HepG2 (cell line): ENCODE data around the gene KRTAP5-6. TPM values are rescaled to one million over a fixed set of nuclear protein-coding genes. Genes with fewer than 3 reads are reported as not detected.

ENCODE experiments used
- CHD4 ChIP-seq: fragments of 200-600 bp; sonication (generic); IDR thresholded peaks from 2 replicates; pipeline ENCODE4 v1.7.0; 2017; ENCODE audit warnings: mild to moderate bottlenecking, low read length, borderline replicate concordance
- FLYWCH1 ChIP-seq: sonication (generic); formaldehyde crosslinking; IDR thresholded peaks from 2 replicates; pipeline ENCODE4 v1.8.1; 2023; ENCODE audit warnings: mild to moderate bottlenecking, missing genetic modification reagents
- FOXJ3 ChIP-seq: sonication (generic); formaldehyde crosslinking; IDR thresholded peaks from 2 replicates; pipeline ENCODE4 v1.4.0; 2020; ENCODE audit warnings: missing genetic modification reagents, mild to moderate bottlenecking, borderline replicate concordance
- IRF1 ChIP-seq: sonication (generic); formaldehyde crosslinking; IDR thresholded peaks from 2 replicates; pipeline ENCODE4 v1.4.0; 2020; ENCODE audit warnings: low read depth, mild to moderate bottlenecking, missing genetic modification reagents
- KAT8 ChIP-seq: IDR thresholded peaks from 2 replicates; pipeline ENCODE4 v1.6.1; 2016; ENCODE audit warnings: missing genetic modification reagents, missing compliant biosample characterization
- NR2F6 ChIP-seq, 2 experiments: IDR thresholded peaks; 2 replicates each; pipeline ENCODE4 v1.6.1; 2016; ENCODE audit warnings: antibody characterized with exemption in 1 of 2, mild to moderate bottlenecking in 1 of 2
- POGZ ChIP-seq: sonication (generic); formaldehyde crosslinking; IDR thresholded peaks from 2 replicates; pipeline ENCODE4 v1.4.0; 2020; ENCODE audit warnings: mild to moderate bottlenecking, missing genetic modification reagents
- SAFB2 ChIP-seq: sonication (generic); formaldehyde crosslinking; IDR thresholded peaks from 2 replicates; pipeline ENCODE4 v1.5.1; 2020; ENCODE audit warnings: missing genetic modification reagents, low read depth, mild to moderate bottlenecking, borderline replicate concordance
- SOX6 ChIP-seq, 2 experiments: fragments of 450-650 bp in 1 of 2; sonication (generic) in 1 of 2; formaldehyde crosslinking in 1 of 2; IDR thresholded peaks; 2 replicates each; pipeline versions ENCODE4 v1.4.0 to v1.6.1; 2017 to 2020; ENCODE audit warnings: antibody characterized with exemption in 1 of 2, mild to moderate bottlenecking in 1 of 2, missing genetic modification reagents in 1 of 2
- U2AF1 ChIP-seq: fragments of 200-400 bp; formaldehyde crosslinking; optimal IDR thresholded peaks from 2 replicates; pipeline ENCODE3; 2017; ENCODE audit warnings: mild to moderate bottlenecking, low read depth, low read length
- ZC3H4 ChIP-seq: sonication (generic); formaldehyde crosslinking; IDR thresholded peaks from 2 replicates; pipeline ENCODE4 v1.4.0; 2020; ENCODE audit warnings: missing genetic modification reagents, borderline replicate concordance
- ZNF160 ChIP-seq: sonication (generic); formaldehyde crosslinking; IDR thresholded peaks from 2 replicates; pipeline ENCODE4 v1.8.0; 2022; ENCODE audit warnings: mild to moderate bottlenecking, inconsistent platforms, missing genetic modification reagents
- ZNF317 ChIP-seq: sonication (generic); formaldehyde crosslinking; IDR thresholded peaks from 2 replicates; pipeline ENCODE4 v1.5.0; 2020; ENCODE audit warnings: mild to moderate bottlenecking, missing genetic modification reagents
- ZNF468 ChIP-seq: sonication (generic); formaldehyde crosslinking; IDR thresholded peaks from 2 replicates; pipeline ENCODE4 v1.8.0; 2022; ENCODE audit warnings: mild to moderate bottlenecking, moderate library complexity, missing genetic modification reagents
- ZNF776 ChIP-seq: sonication (generic); formaldehyde crosslinking; IDR thresholded peaks from 2 replicates; pipeline ENCODE4 v1.4.0; 2020; ENCODE audit warnings: mild to moderate bottlenecking, missing genetic modification reagents
- ZNF891 ChIP-seq: sonication (generic); formaldehyde crosslinking; IDR thresholded peaks from 2 replicates; pipeline ENCODE4 v1.5.0; 2020; ENCODE audit warnings: mild to moderate bottlenecking, missing genetic modification reagents
- polyA plus RNA-seq, 8 experiments: library from polyadenylated mRNA; depleted of rRNA in 3 of 8; stranded (reverse) in 7 of 8; unstranded in 1 of 8; fragments of >200 nt; fragmentation: Illumina TruSeq in 4 of 8; extraction: Trizol in 4 of 8; gene quantifications; 2 replicates each; pipeline versions ENCODE4 v1.2.1 to v1.2.3, GENCODE V29; 2011 to 2016; ENCODE audit warnings: low read depth in 4 of 8, missing spikeins in 1 of 8, mixed read lengths in 1 of 8; ENCODE audit not compliant: insufficient read depth in 1 of 8
- total RNA-seq, 5 experiments: library from RNA; depleted of rRNA; stranded (reverse); fragments of >200 nt; fragmentation: Illumina TruSeq; extraction: Trizol; gene quantifications; 2 replicates each; pipeline ENCODE4 v1.2.3, GENCODE V29; 2016; ENCODE audit warnings: low read depth in 1 of 5
- TF ChIP-seq, protein P1 (sequence below): IDR thresholded peaks from 2 replicates; pipeline ENCODE4 v1.6.1; 2016
- TF ChIP-seq, protein P2 (sequence below): sonication (generic); formaldehyde crosslinking; IDR thresholded peaks from 2 replicates; pipeline ENCODE4 v1.8.0; 2022; ENCODE audit warnings: mild to moderate bottlenecking, missing genetic modification reagents, moderate library complexity
- TF ChIP-seq, protein P3 (sequence below): sonication (generic); formaldehyde crosslinking; IDR thresholded peaks from 2 replicates; pipeline ENCODE4 v1.5.0; 2020; ENCODE audit warnings: mild to moderate bottlenecking, missing genetic modification reagents

KRTAP5-6 gene
- total and polyA plus RNA-seq, 2 of the 13 experiments (the other 11 are each of a cell fraction or from before 2014, with no cell fraction given) = not detected

DNA sequence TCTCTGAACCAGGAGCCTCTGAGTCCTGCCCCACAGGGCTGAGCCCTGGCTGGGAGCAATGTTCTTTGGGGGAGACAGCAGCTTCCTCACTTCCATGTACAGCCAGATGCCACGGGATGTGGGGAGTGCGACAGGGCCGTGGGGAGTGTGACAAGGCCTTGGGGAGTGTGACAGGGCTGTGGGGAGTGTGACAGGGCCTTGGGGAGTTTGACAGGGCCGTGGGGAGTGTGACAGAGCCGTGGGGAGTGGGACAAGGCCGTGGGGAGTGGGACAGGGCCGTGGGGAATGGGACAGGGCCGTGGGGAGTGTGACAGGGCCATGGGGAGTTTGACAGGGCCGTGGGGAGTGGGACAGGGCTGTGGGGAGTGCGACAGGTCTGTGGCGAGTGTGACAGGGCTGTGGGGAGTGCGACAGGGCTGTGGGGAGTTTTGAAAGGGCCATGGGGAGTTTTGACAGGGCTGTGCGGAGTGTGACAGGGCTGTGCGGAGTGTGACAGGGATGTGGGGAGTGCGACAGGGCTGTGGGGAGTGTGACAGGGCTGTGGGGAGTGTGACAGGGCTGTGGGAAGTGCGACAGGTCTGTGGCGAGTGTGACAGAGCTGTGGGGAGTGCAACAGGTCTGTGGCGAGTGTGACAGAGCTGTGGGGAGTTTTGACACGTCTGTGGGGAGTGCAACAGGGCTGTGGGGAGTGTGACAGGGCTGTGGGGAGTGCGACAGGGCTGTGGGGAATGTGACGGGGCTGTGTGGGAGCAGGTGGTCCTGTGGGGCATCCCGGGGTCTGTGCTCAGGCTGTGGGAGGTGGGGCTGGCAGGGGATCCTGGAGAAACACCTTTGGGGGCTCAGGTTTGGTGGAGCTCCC, 6.6 kb upstream of the KRTAP5-6 start (continued):
- 0 out of 2 replicates have a peak, but pooled peaks have one; percentile 6 for TF ChIP-seq ZC3H4 (CRISPR knock-in tag)
- no peak for TF ChIP-seq IRF1 (CRISPR knock-in tag)
- no peak for TF ChIP-seq NR2F6 (IDR thresholded peaks at IDR 0.05)
- TF ChIP-seq NR2F6 (CRISPR knock-in tag; IDR thresholded peaks at IDR 0.05) = no peak
- TF ChIP-seq SAFB2 = no peak
- TF ChIP-seq POGZ (CRISPR knock-in tag) = 0 out of 2 replicates have a peak, but pooled peaks have one; percentile 2
- TF ChIP-seq ZNF317 (CRISPR knock-in tag) = 0 out of 2 replicates have a peak, but pooled peaks have one; percentile 9
- TF ChIP-seq U2AF1 = no peak
- no peak for TF ChIP-seq ZNF776 (CRISPR knock-in tag)
- TF ChIP-seq CHD4 = no peak
- no peak for TF ChIP-seq KAT8
- TF ChIP-seq, protein P1, sequence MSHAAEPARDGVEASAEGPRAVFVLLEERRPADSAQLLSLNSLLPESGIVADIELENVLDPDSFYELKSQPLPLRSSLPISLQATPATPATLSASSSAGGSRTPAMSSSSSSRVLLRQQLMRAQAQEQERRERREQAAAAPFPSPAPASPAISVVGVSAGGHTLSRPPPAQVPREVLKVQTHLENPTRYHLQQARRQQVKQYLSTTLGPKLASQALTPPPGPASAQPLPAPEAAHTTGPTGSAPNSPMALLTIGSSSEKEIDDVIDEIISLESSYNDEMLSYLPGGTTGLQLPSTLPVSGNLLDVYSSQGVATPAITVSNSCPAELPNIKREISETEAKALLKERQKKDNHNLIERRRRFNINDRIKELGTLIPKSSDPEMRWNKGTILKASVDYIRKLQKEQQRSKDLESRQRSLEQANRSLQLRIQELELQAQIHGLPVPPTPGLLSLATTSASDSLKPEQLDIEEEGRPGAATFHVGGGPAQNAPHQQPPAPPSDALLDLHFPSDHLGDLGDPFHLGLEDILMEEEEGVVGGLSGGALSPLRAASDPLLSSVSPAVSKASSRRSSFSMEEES (CRISPR knock-in tag) = no peak
- TF ChIP-seq, protein P2, sequence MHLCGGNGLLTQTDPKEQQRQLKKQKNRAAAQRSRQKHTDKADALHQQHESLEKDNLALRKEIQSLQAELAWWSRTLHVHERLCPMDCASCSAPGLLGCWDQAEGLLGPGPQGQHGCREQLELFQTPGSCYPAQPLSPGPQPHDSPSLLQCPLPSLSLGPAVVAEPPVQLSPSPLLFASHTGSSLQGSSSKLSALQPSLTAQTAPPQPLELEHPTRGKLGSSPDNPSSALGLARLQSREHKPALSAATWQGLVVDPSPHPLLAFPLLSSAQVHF (CRISPR knock-in tag) = 0 out of 2 replicates have a peak, but pooled peaks have one; percentile 9
- peak; percentile 14; the same call in 1 of the 2 replicates for TF ChIP-seq FLYWCH1 (CRISPR knock-in tag)
- no peak for TF ChIP-seq FOXJ3 (CRISPR knock-in tag)
- no peak for TF ChIP-seq ZNF160 (CRISPR knock-in tag)
- TF ChIP-seq ZNF891 (CRISPR knock-in tag) = peak; percentile 72
- TF ChIP-seq, protein P3, sequence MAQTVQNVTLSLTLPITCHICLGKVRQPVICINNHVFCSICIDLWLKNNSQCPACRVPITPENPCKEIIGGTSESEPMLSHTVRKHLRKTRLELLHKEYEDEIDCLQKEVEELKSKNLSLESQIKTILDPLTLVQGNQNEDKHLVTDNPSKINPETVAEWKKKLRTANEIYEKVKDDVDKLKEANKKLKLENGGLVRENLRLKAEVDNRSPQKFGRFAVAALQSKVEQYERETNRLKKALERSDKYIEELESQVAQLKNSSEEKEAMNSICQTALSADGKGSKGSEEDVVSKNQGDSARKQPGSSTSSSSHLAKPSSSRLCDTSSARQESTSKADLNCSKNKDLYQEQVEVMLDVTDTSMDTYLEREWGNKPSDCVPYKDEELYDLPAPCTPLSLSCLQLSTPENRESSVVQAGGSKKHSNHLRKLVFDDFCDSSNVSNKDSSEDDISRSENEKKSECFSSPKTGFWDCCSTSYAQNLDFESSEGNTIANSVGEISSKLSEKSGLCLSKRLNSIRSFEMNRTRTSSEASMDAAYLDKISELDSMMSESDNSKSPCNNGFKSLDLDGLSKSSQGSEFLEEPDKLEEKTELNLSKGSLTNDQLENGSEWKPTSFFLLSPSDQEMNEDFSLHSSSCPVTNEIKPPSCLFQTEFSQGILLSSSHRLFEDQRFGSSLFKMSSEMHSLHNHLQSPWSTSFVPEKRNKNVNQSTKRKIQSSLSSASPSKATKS (CRISPR knock-in tag) = 0 out of 2 replicates have a peak, but pooled peaks have one; percentile 0
- 0 out of 2 replicates have a peak, but pooled peaks have one; percentile 42 for TF ChIP-seq ZNF468 (CRISPR knock-in tag)
- no peak for TF ChIP-seq SOX6 (IDR thresholded peaks at IDR 0.05)
- TF ChIP-seq SOX6 (CRISPR knock-in tag; IDR thresholded peaks at IDR 0.05) = no peak; the same call in 1 of the 2 replicates
